HG03432 (cell line): ENCODE measurements around the gene IL26.

Experiments used
- ATAC-seq: cut with Tn5 transposase; IDR thresholded peaks from one replicate; pipeline ENCODE4 v1.9.1; 2021; ENCODE audit warnings: mild to moderate bottlenecking, moderate library complexity; ENCODE audit not compliant: unreplicated experiment

The IL26 gene

DNA sequence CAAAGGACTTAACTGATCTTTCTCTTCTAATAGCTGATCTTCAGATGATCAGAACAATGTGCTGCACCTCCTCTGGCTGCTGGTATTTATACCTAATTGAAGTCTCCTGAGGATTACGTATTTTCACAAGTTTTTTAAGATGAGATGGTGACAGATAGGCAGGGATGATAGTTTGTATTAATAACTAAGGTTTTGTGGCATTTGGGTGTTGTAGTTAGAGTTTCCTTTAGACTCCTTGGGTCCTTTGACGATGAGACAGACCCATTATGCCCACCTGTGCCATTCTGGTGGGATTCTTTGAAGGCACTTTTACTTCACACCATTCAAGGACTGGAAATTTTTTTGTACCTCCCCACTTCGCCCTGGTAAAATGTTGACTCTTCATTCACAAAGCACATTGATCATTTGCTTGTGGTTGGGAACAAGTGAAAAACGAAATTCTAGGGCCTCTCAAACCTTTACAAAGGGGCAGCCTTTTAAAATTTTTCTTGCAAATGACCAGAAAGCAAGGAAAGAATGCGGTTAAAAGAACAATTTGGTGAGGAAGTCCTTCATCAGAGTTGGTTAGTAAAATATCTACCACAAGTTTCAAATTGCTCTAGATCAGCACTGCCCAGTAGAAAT is 65.8 kb downstream of the IL26 start, which contains the start of gene IFNG:
Gene IFNG, minus strand, starts transcription at position 60 of the 624 bp plus-strand sequence. CDS start 125 bp downstream, outside the sequence.
- peak; percentile 64 for ATAC-seq

DNA sequence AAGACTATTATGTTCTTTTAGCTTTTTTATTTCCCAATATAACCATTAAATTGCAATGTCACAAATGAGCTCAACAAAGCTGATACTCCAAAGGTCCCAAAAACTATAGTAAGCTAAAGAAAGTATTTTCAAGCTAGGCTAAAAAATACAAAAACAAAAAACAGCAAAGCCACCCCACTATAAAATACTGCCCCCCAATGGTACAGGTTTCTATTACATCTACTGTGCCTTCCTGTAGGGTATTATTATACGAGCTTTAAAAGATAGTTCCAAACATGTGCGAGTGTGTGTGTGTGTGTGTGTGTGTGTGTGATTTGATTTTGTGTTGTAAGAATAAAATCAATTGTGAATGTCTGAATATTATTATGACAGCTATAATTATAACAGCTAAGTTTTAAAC is 67.2 kb downstream of the IL26 start:
- no peak for ATAC-seq

DNA sequence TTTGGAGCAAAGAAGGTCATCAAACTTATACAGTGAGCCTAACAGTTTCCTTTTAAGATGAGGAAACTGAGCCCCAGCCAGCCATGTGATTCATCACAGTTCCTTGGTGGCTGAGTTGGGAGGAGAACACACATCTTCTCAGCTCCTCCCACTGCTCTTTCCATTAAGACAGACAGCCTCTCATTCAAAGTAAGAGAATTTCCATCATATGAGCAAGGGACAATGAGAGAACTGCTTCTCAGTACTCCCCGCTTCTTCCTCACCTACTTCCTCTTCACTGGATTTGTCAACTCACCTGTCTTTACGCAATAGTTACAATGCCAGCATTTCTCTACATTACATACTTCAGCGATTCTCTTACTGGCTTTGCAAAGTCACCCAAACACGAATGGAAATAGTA is 68.2 kb downstream of the IL26 start:
- no peak for ATAC-seq

DNA sequence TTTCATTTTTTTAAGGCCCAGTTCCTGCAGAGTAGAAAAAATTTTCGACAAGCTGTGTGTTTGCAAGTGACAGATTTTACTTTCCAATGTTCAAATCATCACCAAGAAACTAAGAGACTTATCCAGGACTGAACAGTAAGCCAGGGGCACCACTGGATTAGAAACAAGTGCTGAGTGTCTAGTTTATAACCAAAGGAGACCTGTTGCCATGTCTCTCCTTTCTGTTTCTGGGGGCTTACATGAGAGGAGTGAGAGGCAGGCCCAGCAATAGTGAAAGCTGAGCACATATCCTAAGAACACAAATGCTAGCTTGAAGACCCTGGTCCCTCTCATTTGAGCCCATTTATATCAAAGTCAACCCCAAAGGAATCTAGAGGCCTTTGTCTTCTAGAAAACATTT is 69.0 kb downstream of the IL26 start:
- ATAC-seq: no peak

DNA sequence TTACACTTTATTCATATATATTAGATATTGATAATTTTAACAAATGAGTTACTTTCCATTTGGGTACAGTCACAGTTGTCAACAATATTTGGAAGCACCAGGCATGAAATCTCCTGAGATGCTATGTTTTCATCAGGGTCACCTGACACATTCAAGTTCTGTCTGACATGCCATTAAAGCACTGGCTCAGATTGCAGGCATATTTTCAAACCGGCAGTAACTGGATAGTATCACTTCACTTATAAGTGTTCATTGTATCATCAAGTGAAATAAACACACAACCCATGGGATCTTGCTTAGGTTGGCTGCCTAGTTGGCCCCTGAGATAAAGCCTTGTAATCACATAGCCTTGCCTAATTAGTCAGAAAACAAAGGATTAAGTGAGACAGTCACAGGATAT is 70.8 kb downstream of the IL26 start:
- ATAC-seq: no peak
